G401 (cell line): ENCODE results near the gene KBTBD3. TPM values are rescaled to one million over a fixed set of nuclear protein-coding genes. Genes with fewer than 3 reads are reported as not detected.

Experiments used
- DNase-seq: peaks from one replicate; pipeline ENCODE4 v3.0.0-alpha.2; 2015; ENCODE audit warnings: low spot score
- in situ Hi-C: cut with HindIII; loops from 2 replicates; pipeline ENCODE4 v1.10.0; 2016; ENCODE audit warnings: low sequenced_read_pairs, mixed read lengths
- total RNA-seq: library from RNA; depleted of rRNA; stranded (reverse); fragments of >200 nt; shearing (Covaris generic); gene quantifications from 2 replicates; pipeline ENCODE4 v1.2.3, GENCODE V29; 2014; rRNA removed

The KBTBD3 gene
- 0.86 and 1.9 TPM in 2 replicates for total RNA-seq

DNA sequence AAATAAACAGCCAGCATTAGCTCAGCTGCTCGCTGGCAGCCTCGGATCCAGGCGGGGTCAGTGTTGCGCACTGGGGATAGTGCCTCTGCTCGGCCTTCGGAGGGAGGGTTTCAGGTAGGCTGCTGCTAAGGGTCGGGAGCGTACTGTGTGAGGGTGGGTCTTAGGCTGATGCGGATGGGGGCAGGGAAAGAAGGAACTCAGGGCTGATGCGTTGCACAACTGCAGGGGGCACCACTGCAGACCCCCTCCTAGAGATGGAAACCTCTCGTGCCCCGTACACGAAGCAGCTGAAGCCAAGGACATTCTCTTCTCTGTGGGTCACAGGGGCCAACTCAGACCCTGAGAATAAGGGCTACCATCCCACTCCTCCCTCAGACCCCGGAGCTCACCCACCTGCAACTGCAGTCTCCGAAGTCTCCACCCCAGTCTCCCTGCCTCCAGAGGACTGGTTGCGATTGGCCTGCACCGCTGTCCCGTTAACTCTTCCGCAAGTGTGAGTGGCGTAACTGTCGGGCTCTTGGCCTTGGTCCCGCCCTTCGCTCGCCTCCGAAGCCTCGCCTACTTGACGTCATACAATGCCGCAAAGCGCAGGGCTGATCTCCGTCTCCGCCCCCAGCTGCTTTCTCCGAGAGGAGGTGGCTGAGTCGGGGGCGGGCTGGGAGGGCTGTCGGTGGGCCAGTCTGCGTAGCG, at the start of gene KBTBD3:
TSS of gene KBTBD3 (minus strand) at position 429 of the 690 bp plus-strand sequence. CDS start 18,250 bp downstream, outside the sequence.
- DNase-seq = peak; percentile 100
- in situ Hi-C loops = no loop called here

- no peak for DNase-seq
- in situ Hi-C loops = no loop called here
Measured at GRCh38 chr11:106121570-106122320, 44.6 kb upstream of the KBTBD3 start.

DNA sequence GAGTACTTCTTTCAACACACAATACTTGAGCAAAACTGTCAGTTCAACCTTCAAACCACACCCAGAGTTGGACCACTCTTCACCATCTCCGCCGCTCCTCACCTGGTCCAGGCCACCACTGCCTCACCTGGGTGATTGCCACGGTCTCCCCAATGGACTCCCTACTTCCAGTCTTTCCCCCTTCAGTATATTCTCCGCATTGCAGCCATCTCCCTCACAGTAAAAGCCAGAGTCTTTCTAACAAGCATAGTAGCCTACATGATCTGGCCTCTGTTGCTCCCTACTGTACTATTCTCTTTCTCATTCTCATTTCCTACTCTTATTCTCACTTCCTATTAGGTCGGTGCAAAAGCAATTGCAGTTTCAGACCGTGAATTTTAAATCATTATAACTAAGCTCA, 28.8 kb upstream of the KBTBD3 start:
- in situ Hi-C loops = no loop called here

GRCh38 chr11:106101819-106102218, 24.7 kb upstream of the KBTBD3 start:
- in situ Hi-C loops = no loop called here

More for the DNA sequence above, 28.8 kb upstream of the KBTBD3 start:
- DNase-seq = no peak

GRCh38 chr11:106101370-106101769, 24.2 kb upstream of the KBTBD3 start:
- in situ Hi-C loops = no loop called here
- no peak for DNase-seq

More at GRCh38 chr11:106101819-106102218, 24.7 kb upstream of the KBTBD3 start:
- DNase-seq = no peak

GRCh38 chr11:106098893-106099553, 21.9 kb upstream of the KBTBD3 start:
- in situ Hi-C loops = no loop called here
- DNase-seq = no peak

DNA sequence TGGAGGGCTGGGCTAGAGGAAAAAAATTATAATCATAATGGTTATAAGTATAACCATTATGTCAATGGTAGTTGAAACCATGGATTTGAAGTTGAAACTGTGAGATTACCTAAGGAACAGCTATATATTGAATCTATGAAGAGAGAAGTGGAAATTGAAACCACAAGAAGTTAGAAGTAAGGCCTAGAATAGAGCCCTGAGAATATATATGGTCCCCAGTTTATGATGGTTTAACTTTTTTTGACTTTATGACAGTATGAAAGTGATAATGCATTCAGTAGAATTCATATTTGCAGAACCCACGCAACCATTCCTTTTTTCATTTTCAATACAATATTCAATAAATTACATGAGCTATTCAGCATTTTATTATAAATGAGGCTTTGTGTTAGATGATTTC, 15.3 kb upstream of the KBTBD3 start:
- no peak for DNase-seq
- in situ Hi-C loops = no loop called here

- no peak for DNase-seq
- in situ Hi-C loops = no loop called here
Measured at GRCh38 chr11:106091480-106092123, 14.5 kb upstream of the KBTBD3 start.

- in situ Hi-C loops = no loop called here
- DNase-seq = no peak
Measured at GRCh38 chr11:106088896-106089295, 11.7 kb upstream of the KBTBD3 start.

GRCh38 chr11:106087815-106088435, 10.8 kb upstream of the KBTBD3 start:
- DNase-seq = peak; percentile 80
- in situ Hi-C loops = no loop called here

GRCh38 chr11:106086850-106087249, 9.7 kb upstream of the KBTBD3 start:
- peak; percentile 56 for DNase-seq
- in situ Hi-C loops = no loop called here

DNA sequence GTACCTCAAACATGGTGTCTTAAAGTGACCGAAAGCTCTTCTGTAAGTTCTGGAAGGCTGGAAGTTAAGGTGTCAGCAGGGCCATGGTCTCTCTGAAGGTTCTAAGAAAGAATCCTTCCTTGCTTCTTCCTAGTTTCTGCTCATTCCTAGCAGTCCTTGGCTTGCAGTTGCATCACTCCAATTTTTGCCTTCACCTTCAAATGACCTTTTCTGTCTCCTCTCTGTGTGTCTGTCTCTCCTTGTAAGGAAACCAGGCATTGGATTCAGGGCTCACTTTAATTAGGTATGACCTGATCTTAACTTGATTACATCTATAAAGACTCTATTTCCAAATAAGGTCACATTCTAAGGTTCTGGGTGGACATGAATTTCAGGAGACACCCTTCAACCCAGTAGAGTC, 9.0 kb upstream of the KBTBD3 start:
- in situ Hi-C loops = no loop called here
- DNase-seq = no peak

DNA sequence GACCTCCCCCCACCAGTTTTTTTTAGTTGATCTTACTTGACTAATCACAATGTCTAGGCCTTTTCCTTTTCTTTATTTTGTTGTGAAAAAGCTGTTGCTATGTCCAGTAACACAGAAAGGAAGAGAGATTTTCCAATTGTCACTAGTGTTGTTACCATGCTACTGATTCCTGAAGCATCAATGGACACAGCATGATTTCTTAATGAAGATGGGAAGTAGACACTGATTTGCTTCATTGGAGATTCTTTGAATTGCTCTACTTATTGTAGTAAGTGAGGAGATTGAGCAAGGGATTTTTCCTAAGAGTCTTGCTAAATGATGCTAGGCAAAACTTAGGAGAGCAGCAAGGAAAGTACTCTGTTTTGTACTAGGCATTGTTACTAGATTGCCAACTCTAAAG, 4.9 kb upstream of the KBTBD3 start:
- in situ Hi-C loops = no loop called here
- no peak for DNase-seq

- DNase-seq = peak; percentile 63
- in situ Hi-C loops = no loop called here
Measured at GRCh38 chr11:106077609-106078455, 685 bp upstream of the KBTBD3 start, which contains the start of gene AASDHPPT. AASDHPPT (plus strand) TSS chr11:106077662; CDS start chr11:106077711, 49 bp downstream.

DNA sequence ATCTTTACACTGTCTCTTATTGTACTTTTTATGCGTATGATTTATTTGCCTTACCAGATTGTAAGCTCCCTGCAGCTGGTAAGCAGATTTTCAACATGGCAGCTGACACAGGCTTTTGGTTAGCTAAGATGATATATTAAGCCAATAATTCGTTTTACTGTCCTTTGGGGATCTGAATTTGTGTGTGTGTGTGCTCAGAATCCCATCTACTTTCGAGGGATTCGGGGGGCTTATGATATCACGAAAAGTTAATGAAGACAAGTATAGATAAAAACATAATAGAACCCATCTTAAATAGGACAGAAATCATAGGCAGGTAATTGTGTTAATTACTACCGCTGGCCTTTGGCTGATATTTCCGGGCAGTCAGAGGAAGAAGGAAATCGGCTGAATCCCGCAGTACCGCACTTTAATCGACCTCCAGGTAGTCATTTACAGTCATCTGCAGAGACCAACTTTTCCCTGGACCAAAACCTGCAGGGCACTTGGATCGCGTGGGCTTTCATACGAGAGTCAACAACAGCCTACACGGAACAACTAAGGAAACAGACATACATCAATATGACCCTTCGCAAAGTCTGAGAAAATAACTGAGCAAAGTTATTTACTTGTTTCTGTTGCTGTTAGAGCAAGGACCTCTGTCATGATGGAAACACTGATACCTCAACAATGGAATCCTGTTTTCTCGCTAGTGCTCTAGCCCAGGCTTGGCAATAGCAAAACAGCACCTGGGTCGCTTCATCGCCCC, 802 bp downstream of the KBTBD3 start:
- in situ Hi-C loops = no loop called here
- DNase-seq = no peak

DNA sequence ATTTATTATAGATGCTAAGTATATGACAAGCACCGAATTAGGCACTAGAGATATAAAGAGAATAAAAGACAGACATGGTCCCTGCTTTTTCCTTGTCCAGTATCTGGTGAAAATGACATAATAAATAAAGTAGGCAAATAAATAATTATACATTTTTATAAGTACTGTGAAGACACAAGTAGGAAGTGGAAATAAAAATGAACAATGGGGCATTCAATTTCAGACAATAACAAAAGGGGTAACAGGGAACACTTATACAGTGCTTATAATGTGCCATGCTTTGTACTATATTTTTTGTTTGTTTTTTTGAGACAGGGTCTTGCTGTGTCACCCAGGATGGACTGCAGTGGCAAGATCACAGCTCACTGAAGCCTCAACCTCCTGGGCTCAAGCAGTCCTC, 4.3 kb downstream of the KBTBD3 start:
- no peak for DNase-seq
- in situ Hi-C loops = no loop called here

GRCh38 chr11:106070606-106071005, 6.5 kb downstream of the KBTBD3 start:
- no peak for DNase-seq
- in situ Hi-C loops = no loop called here

- DNase-seq = no peak
- in situ Hi-C loops = no loop called here
Measured at GRCh38 chr11:106063009-106063408, 14.1 kb downstream of the KBTBD3 start.
